GM18505 (cell line): ENCODE data around the gene ABAT.
"Not testable (repeated sequence)": the region's sequence is repeated elsewhere in the genome, so short reads cannot be mapped to it uniquely, and the experiment has no call there.

Experiments
- ATAC-seq: cut with Tn5 transposase; IDR thresholded peaks from one replicate; pipeline ENCODE4 v1.9.1; 2021; ENCODE audit not compliant: unreplicated experiment
- POLR2A ChIP-seq: IDR thresholded peaks from 4 replicates; pipeline ENCODE4 v1.6.1; 2011; ENCODE audit warnings: borderline replicate concordance; ENCODE audit not compliant: insufficient read depth, insufficient read length; ENCODE audit errors: extremely low read depth

ABAT gene

GRCh38 chr16:8763083-8763482 lies 88.7 kb downstream of the ABAT start:
- TF ChIP-seq POLR2A = no peak
- no peak for ATAC-seq

DNA sequence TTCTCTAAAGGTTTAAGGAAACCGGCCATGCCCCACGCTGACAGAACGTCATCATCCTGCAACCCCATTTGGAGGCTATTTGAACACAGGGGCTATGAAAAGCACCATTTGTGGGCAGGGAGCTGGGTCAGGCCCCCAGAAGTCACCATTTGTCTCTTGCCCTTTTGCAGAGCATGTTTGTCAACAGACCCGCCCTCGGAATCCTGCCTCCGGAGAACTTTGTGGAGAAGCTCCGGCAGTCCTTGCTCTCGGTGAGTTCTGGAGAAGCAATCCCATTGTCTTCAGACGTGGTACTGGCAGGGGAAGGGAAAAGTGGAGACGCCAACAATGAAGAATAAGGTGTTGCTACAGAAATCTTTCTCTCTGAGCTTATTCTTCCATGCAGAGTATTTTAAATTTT lies 89.5 kb downstream of the ABAT start:
- ATAC-seq = no peak
- TF ChIP-seq POLR2A = no peak

DNA sequence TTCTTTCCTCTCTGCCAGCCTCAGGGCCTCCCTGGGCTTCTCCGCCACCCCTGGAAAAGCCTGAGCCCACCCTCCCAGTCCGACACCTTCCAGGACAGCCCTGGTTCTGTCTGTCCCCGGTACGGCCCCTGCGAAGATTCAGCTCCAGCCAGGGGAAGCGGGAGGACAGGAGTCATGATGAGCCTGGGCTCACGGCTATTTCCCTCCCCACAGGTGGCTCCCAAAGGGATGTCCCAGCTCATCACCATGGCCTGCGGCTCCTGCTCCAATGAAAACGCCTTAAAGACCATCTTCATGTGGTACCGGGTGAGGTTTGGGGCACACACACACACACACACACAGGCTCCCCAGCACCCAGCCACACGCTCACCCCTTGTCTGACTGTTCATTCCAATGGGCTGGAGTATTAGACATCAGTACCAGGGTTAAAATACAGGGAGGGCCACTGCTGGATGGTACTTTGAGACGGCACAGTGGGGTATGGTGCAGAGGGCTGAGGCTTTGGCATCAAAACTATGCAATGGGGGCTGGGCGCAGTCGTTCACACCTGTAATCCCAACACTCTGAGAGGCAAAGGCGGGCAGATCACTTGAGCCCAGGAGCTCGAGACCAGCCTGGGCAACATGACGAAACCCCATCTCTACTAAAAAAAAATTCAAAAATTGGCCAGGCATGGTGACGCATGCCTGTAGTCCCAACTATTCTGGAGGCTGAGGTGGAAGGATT lies 90.3 kb downstream of the ABAT start:
- TF ChIP-seq POLR2A = no peak
- no peak for ATAC-seq

- no peak for TF ChIP-seq POLR2A
- ATAC-seq = no peak
These were observed 92.8 kb downstream of the ABAT start for GRCh38 chr16:8767176-8767575.

- no peak for ATAC-seq
- TF ChIP-seq POLR2A = no peak
These were observed 93.9 kb downstream of the ABAT start for GRCh38 chr16:8768283-8768682.

GRCh38 chr16:8768692-8769091 lies 94.3 kb downstream of the ABAT start:
- no peak for ATAC-seq
- no peak for TF ChIP-seq POLR2A

DNA sequence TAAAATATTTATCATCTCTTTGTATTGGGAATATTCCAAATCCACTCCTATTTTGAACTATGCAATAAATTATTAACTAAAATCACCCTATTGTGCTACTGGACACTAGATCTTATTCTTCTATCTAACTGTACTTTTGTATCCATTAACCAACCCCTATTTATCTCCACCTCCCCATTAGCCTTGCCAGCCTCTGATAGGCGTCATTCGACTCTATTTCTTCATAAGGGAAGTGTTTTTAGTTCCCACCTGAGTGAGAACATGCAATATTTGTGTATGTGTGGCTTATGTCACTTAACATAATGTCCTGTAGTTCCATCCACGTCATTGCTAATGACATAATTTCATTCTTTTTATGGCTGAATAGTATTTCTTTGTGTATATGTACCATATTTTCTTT lies 99.1 kb downstream of the ABAT start:
- no peak for ATAC-seq

GRCh38 chr16:8774208-8774607 lies 99.8 kb downstream of the ABAT start:
- TF ChIP-seq POLR2A = no peak
- no peak for ATAC-seq

More for the DNA sequence above, 99.1 kb downstream of the ABAT start:
- TF ChIP-seq POLR2A = no peak

DNA sequence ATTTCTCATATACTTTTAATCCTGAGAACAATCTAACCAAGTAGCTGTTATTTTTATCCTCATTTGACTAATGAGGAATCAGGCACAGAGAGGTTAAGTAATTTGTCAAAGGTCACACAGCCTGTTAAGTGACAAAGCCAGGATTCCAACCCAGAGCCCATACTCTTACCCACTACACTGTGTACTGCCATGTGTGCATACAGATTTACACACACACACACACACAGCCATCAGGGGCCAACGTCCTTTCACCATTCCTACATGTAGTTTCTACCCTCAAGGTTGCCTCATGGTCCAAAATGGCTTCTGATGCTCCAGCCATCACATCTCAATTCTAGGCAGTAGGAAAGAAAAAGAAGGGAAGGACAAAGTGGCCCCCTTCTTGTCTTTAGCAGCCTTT lies 100.9 kb downstream of the ABAT start:
- no peak for ATAC-seq
- TF ChIP-seq POLR2A = no peak

- ATAC-seq = no peak
- TF ChIP-seq POLR2A = no peak
These were observed 101.7 kb downstream of the ABAT start for GRCh38 chr16:8776129-8776584.

DNA sequence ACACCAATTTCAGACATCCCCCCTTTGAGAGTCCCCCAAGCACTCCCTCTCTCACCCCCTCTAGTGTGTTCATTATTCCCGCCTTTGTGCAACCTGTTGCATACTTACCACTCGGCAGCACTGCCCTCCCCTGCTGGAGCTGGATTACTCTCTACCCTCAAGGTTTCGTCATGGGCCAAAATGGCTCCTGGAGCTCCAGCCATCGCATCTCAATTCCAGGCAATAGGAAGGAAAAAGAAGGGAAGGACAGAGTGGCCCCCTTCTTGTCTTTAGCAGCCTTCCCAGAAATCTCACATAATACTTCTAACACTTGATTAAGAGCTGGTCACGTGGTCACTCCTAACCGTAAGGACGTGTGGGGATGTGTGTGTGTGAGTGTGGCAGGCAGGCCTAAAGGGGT lies 102.8 kb downstream of the ABAT start:
- TF ChIP-seq POLR2A = no peak
- ATAC-seq = no peak

GRCh38 chr16:8781797-8782196 lies 107.4 kb downstream of the ABAT start:
- TF ChIP-seq POLR2A = no peak

GRCh38 chr16:8782673-8783072 lies 108.3 kb downstream of the ABAT start:
- no peak for ATAC-seq
- TF ChIP-seq POLR2A = no peak

More at GRCh38 chr16:8781797-8782196, 107.4 kb downstream of the ABAT start:
- no peak for ATAC-seq

DNA sequence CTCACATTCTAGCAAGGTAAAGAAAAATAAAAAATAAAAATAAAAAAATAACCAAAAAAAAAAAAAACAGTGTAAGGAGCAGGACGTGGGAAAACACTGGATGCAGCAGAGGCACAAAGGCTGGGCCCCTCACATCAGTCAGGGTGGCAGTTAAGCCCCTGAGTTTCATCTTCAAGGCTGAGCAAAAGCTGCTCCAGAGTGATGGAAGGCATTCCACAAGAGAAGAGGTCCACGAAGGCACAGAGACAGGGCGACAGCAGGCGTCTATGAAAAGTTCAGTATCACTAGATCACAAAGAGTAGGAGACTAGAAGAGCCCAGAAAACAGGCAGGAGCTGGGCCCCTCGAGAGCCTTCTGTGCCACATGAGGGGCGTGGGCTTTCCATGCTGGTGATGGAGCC lies 111.0 kb downstream of the ABAT start:
- no peak for TF ChIP-seq POLR2A

GRCh38 chr16:8786316-8786715 lies 111.9 kb downstream of the ABAT start:
- not testable (repeated sequence) for ATAC-seq

More for the DNA sequence above, 111.0 kb downstream of the ABAT start:
- no peak for ATAC-seq

- no peak for ATAC-seq
- TF ChIP-seq POLR2A = no peak
These were observed 114.3 kb downstream of the ABAT start for GRCh38 chr16:8788578-8789172.
